ENCODE results near the gene LRRC8B.

LRRC8B gene

DNA sequence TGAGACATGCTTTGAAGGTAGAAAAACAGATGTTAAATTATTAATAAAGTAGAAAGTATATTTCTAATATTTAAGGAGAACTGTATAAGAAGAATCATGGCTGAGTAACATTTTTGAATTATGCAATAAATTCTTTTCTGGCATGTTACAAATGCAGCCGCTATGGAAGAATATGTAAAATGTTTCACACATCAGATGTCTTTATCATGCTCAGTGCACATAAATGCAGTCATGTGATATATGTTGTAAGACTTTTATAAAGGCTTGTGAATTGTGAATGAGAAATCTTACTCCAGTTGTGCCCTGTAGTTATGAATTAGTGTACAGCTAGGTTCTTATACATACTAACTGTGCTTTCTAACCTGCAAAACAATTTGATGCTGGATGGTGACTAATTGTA, 53.5 kb downstream of the LRRC8B start:
- no peak overlapping the region for H2BK120ac ChIP-seq (ENCODE audit: low read depth, low read length)
- peaks cover 0 to 10% of the 10 kb centered on the region in 2 donors for H3K4me1 ChIP-seq (ENCODE audit: control insufficient read depth in 2 of 2, insufficient read depth in 1 of 2, low read depth in 1 of 2, low read length in 2 of 2)
- H2AFZ ChIP-seq (ENCODE audit: low read length) = no peak overlapping the region
- no peak overlapping the region for H4K8ac ChIP-seq (ENCODE audit: low read depth, low read length)
- no peak overlapping the region for H4K91ac ChIP-seq (ENCODE audit: low read depth, low read length, poor library complexity)
- no peaks in the 10 kb centered on the region for H3K27me3 ChIP-seq (ENCODE audit: control insufficient read depth in 3 of 3, insufficient read depth in 3 of 3, low read depth in 1 of 3, low read length in 3 of 3)
- H3K79me1 ChIP-seq (ENCODE audit: low read depth, low read length) = no peaks in the 10 kb centered on the region
- no peak overlapping the region for H3K9ac ChIP-seq (ENCODE audit: low read depth, low read length, poor library complexity)
- no peak overlapping the region for H3K27ac ChIP-seq (replicated peaks; ENCODE audit: low read length)
- H2AK5ac ChIP-seq (ENCODE audit: low read depth, low read length) = no peak overlapping the region
- no peak overlapping the region for H2BK5ac ChIP-seq (ENCODE audit: low read length)
- no peak overlapping the region for H3K23ac ChIP-seq (ENCODE audit: low read depth, low read length, poor library complexity)
- no peak overlapping the region for H3K14ac ChIP-seq (ENCODE audit: low read length)
- WGBS, 2 donors (ENCODE audit: extremely low coverage in 2 of 2, insufficient read length in 2 of 2, insufficient replicate concordance in 1 of 2) = no CpG with 5 or more reads among the region's 1 CpG
- no peak overlapping the region for H3K4ac ChIP-seq (ENCODE audit: low read length)
- no peaks in the 10 kb centered on the region for H3K9me3 ChIP-seq (replicated peaks in 1 of 2; ENCODE audit: control insufficient read depth in 2 of 2, insufficient read depth in 1 of 2, low read depth in 1 of 2, low read length in 2 of 2)
- H3K18ac ChIP-seq (ENCODE audit: low read length) = no peak overlapping the region
- no peak overlapping the region for H2BK15ac ChIP-seq (ENCODE audit: low read length)
- DNase-seq (ENCODE audit: low spot score) = no peak
- H2BK12ac ChIP-seq (ENCODE audit: low read length) = no peak overlapping the region
- no peak overlapping the region for H3K4me3 ChIP-seq (ENCODE audit: low read length in 2 of 2)
- H3K4me2 ChIP-seq (ENCODE audit: insufficient read depth, low read length, poor library complexity, severe bottlenecking) = no peak overlapping the region
- H3K36me3 ChIP-seq (replicated peaks in 1 of 2; ENCODE audit: control insufficient read depth in 2 of 2, insufficient read depth in 2 of 2, low read length in 2 of 2) = peaks cover 0 to 9% of the 10 kb centered on the region in 2 donors

DNA sequence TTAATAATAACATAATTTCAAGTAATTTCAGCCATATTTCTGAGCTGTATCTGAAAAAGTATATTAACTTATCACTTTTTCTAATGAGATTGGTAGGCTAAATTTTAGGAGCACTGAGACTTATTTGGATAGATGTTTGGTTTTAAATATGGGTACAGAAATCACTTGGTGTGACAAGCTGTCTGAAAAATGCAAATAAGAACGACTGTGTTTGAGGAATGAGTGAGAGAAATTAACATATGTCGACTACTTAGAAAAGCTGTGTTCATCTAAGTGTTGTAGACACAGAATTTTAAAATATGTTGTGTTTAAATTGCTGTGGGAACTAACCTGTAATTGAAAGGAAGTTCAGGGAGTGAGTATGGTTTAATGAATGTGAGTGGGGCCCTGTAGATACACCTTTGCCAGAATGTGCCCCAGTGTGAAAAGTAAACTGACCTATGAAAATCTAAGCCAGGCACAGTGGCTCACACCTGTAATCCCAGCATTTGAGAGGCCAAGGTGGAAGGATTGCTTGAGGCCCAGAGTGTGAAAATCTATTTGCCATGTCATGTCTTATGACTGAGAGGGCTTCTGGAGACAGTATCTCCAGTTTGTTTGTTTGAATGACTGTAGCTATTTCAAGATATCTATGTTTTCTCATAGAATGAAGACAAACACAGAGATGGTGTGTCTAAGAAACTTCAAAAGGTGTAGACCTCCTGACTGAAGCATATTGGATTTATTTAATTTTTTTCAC, 54.5 kb downstream of the LRRC8B start:
- no peak overlapping the region for H3K4ac ChIP-seq (ENCODE audit: low read length)
- peaks cover 0 to 10% of the 10 kb centered on the region in 2 donors for H3K4me1 ChIP-seq (ENCODE audit: control insufficient read depth in 2 of 2, insufficient read depth in 1 of 2, low read depth in 1 of 2, low read length in 2 of 2)
- no peak overlapping the region for H2AK5ac ChIP-seq (ENCODE audit: low read depth, low read length)
- peaks cover 0 to 11% of the 10 kb centered on the region in 2 donors for H3K36me3 ChIP-seq (replicated peaks in 1 of 2; ENCODE audit: control insufficient read depth in 2 of 2, insufficient read depth in 2 of 2, low read length in 2 of 2)
- no peak overlapping the region for H3K18ac ChIP-seq (ENCODE audit: low read length)
- H2BK120ac ChIP-seq (ENCODE audit: low read depth, low read length) = no peak overlapping the region
- no peak overlapping the region for H3K4me2 ChIP-seq (ENCODE audit: insufficient read depth, low read length, poor library complexity, severe bottlenecking)
- no peak overlapping the region for H3K23ac ChIP-seq (ENCODE audit: low read depth, low read length, poor library complexity)
- H3K27me3 ChIP-seq (ENCODE audit: control insufficient read depth in 3 of 3, insufficient read depth in 3 of 3, low read depth in 1 of 3, low read length in 3 of 3) = no peaks in the 10 kb centered on the region
- no peak overlapping the region for H2BK12ac ChIP-seq (ENCODE audit: low read length)
- no peaks in the 10 kb centered on the region for H3K9me3 ChIP-seq (replicated peaks in 1 of 2; ENCODE audit: control insufficient read depth in 2 of 2, insufficient read depth in 1 of 2, low read depth in 1 of 2, low read length in 2 of 2)
- H3K9ac ChIP-seq (ENCODE audit: low read depth, low read length, poor library complexity) = no peak overlapping the region
- no peak for DNase-seq (ENCODE audit: low spot score)
- no peak overlapping the region for H3K27ac ChIP-seq (replicated peaks; ENCODE audit: low read length)
- H2BK5ac ChIP-seq (ENCODE audit: low read length) = no peak overlapping the region
- no peaks in the 10 kb centered on the region for H3K79me1 ChIP-seq (ENCODE audit: low read depth, low read length)
- no CpG with 5 or more reads among the region's 2 CpGs for WGBS, 2 donors (ENCODE audit: extremely low coverage in 2 of 2, insufficient read length in 2 of 2, insufficient replicate concordance in 1 of 2)
- H4K91ac ChIP-seq (ENCODE audit: low read depth, low read length, poor library complexity) = no peak overlapping the region
- H2AFZ ChIP-seq (ENCODE audit: low read length) = no peak overlapping the region
- H2BK15ac ChIP-seq (ENCODE audit: low read length) = no peak overlapping the region
- H3K4me3 ChIP-seq (ENCODE audit: low read length in 2 of 2) = no peak overlapping the region
- H3K14ac ChIP-seq (ENCODE audit: low read length) = no peak overlapping the region
- H4K8ac ChIP-seq (ENCODE audit: low read depth, low read length) = no peak overlapping the region

DNA sequence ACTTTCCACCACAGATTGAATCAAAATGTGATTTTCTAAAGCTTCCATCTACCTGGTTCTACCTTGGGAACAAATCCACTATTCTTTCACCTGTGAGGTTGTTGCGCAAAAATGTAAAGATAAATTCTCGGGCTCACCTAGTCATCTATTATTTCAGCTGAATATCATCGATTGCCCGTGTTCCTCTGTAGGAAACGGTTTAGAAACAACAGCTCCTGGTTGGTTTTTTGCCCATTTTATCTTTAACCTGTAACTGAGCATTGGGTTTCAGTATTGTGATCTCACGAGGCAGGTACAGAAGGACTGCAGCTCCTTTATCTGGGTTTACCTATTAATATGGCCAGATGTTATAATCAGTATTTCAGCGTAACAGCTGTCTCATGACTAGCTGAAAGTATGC, 55.4 kb downstream of the LRRC8B start:
- no peak overlapping the region for H4K91ac ChIP-seq (ENCODE audit: low read depth, low read length, poor library complexity)
- peaks cover 0 to 11% of the 10 kb centered on the region in 2 donors for H3K36me3 ChIP-seq (replicated peaks in 1 of 2; ENCODE audit: control insufficient read depth in 2 of 2, insufficient read depth in 2 of 2, low read length in 2 of 2)
- no peak overlapping the region for H3K9ac ChIP-seq (ENCODE audit: low read depth, low read length, poor library complexity)
- no peak overlapping the region for H3K23ac ChIP-seq (ENCODE audit: low read depth, low read length, poor library complexity)
- H2BK15ac ChIP-seq (ENCODE audit: low read length) = no peak overlapping the region
- H3K4ac ChIP-seq (ENCODE audit: low read length) = no peak overlapping the region
- H4K8ac ChIP-seq (ENCODE audit: low read depth, low read length) = no peak overlapping the region
- no peak overlapping the region for H2AFZ ChIP-seq (ENCODE audit: low read length)
- no peak for DNase-seq (ENCODE audit: low spot score)
- H2AK5ac ChIP-seq (ENCODE audit: low read depth, low read length) = no peak overlapping the region
- no peak overlapping the region for H3K18ac ChIP-seq (ENCODE audit: low read length)
- no peak overlapping the region for H2BK5ac ChIP-seq (ENCODE audit: low read length)
- H3K4me2 ChIP-seq (ENCODE audit: insufficient read depth, low read length, poor library complexity, severe bottlenecking) = no peak overlapping the region
- no peak overlapping the region for H2BK120ac ChIP-seq (ENCODE audit: low read depth, low read length)
- no peak overlapping the region for H2BK12ac ChIP-seq (ENCODE audit: low read length)
- H3K9me3 ChIP-seq (replicated peaks in 1 of 2; ENCODE audit: control insufficient read depth in 2 of 2, insufficient read depth in 1 of 2, low read depth in 1 of 2, low read length in 2 of 2) = no peaks in the 10 kb centered on the region
- no peak overlapping the region for H3K27ac ChIP-seq (replicated peaks; ENCODE audit: low read length)
- no peak overlapping the region for H3K14ac ChIP-seq (ENCODE audit: low read length)
- H3K27me3 ChIP-seq (ENCODE audit: control insufficient read depth in 3 of 3, insufficient read depth in 3 of 3, low read depth in 1 of 3, low read length in 3 of 3) = no peaks in the 10 kb centered on the region
- no CpG with 5 or more reads among the region's 7 CpGs for WGBS, 2 donors (ENCODE audit: extremely low coverage in 2 of 2, insufficient read length in 2 of 2, insufficient replicate concordance in 1 of 2)
- no peaks in the 10 kb centered on the region for H3K79me1 ChIP-seq (ENCODE audit: low read depth, low read length)
- no peak overlapping the region for H3K4me3 ChIP-seq (ENCODE audit: low read length in 2 of 2)
- H3K4me1 ChIP-seq (ENCODE audit: control insufficient read depth in 2 of 2, insufficient read depth in 1 of 2, low read depth in 1 of 2, low read length in 2 of 2) = peaks cover 0 to 6% of the 10 kb centered on the region in 2 donors

DNA sequence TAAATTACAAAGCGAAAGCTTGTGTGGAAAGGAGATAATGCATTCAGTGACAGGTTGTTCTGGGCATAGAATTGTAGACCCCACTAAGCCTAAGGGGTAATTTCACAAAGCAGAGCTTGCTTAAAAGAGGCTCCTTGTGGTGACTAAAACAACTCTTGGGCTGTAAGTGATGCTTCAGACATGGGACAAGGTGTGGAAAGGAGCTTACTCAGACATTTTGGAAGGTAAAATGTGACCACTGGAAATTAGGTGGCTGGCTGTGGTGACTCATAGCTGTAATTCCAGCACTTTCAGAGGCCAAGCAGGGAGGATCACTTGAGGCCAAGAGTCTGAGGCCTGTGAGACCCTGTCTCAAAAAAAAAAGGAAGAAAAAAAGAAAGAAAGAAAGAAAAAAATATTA, 57.2 kb downstream of the LRRC8B start:
- no CpG with 5 or more reads among the region's 1 CpG for WGBS, 2 donors (ENCODE audit: extremely low coverage in 2 of 2, insufficient read length in 2 of 2, insufficient replicate concordance in 1 of 2)
- Histone ChIP-seq H4K91ac (ENCODE audit: low read depth, low read length, poor library complexity) (no peak overlapping the region), H2BK15ac (ENCODE audit: low read length) (no peak overlapping the region), H3K4ac (ENCODE audit: low read length) (no peak overlapping the region), H3K23ac (ENCODE audit: low read depth, low read length, poor library complexity) (no peak overlapping the region), H3K14ac (ENCODE audit: low read length) (no peak overlapping the region), H2BK120ac (ENCODE audit: low read depth, low read length) (no peak overlapping the region), H3K4me1 (ENCODE audit: control insufficient read depth in 2 of 2, insufficient read depth in 1 of 2, low read depth in 1 of 2, low read length in 2 of 2) (peaks cover 0 to 2% of the 10 kb centered on the region in 2 donors), H3K4me3 (ENCODE audit: low read length in 2 of 2) (no peak overlapping the region), H3K18ac (ENCODE audit: low read length) (no peak overlapping the region), H3K36me3 (replicated peaks in 1 of 2; ENCODE audit: control insufficient read depth in 2 of 2, insufficient read depth in 2 of 2, low read length in 2 of 2) (peaks cover 0 to 10% of the 10 kb centered on the region in 2 donors), H3K27ac (replicated peaks; ENCODE audit: low read length) (no peak overlapping the region), H3K27me3 (ENCODE audit: control insufficient read depth in 3 of 3, insufficient read depth in 3 of 3, low read depth in 1 of 3, low read length in 3 of 3) (no peaks in the 10 kb centered on the region), H3K79me1 (ENCODE audit: low read depth, low read length) (no peaks in the 10 kb centered on the region), H2AFZ (ENCODE audit: low read length) (no peak overlapping the region), H4K8ac (ENCODE audit: low read depth, low read length) (no peak overlapping the region), H3K9me3 (replicated peaks in 1 of 2; ENCODE audit: control insufficient read depth in 2 of 2, insufficient read depth in 1 of 2, low read depth in 1 of 2, low read length in 2 of 2) (no peaks in the 10 kb centered on the region), H2BK12ac (ENCODE audit: low read length) (no peak overlapping the region), H2BK5ac (ENCODE audit: low read length) (no peak overlapping the region), H3K9ac (ENCODE audit: low read depth, low read length, poor library complexity) (no peak overlapping the region), H2AK5ac (ENCODE audit: low read depth, low read length) (no peak overlapping the region), H3K4me2 (ENCODE audit: insufficient read depth, low read length, poor library complexity, severe bottlenecking) (no peak overlapping the region)
- DNase-seq (ENCODE audit: low spot score) = no peak

Measured in neuronal stem cell (in vitro differentiated cells).